ENCODE results near the gene PPFIBP1.

- TF ChIP-seq, protein P1, sequence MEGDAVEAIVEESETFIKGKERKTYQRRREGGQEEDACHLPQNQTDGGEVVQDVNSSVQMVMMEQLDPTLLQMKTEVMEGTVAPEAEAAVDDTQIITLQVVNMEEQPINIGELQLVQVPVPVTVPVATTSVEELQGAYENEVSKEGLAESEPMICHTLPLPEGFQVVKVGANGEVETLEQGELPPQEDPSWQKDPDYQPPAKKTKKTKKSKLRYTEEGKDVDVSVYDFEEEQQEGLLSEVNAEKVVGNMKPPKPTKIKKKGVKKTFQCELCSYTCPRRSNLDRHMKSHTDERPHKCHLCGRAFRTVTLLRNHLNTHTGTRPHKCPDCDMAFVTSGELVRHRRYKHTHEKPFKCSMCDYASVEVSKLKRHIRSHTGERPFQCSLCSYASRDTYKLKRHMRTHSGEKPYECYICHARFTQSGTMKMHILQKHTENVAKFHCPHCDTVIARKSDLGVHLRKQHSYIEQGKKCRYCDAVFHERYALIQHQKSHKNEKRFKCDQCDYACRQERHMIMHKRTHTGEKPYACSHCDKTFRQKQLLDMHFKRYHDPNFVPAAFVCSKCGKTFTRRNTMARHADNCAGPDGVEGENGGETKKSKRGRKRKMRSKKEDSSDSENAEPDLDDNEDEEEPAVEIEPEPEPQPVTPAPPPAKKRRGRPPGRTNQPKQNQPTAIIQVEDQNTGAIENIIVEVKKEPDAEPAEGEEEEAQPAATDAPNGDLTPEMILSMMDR (IDR thresholded peaks at IDR 0.05), result no peak
- TF ChIP-seq POLR2A (IDR thresholded peaks at IDR 0.05), result no peak
These were observed 2.9 kb upstream of the PPFIBP1 start for GRCh38 chr12:27521066-27521465.
